HCT116 (cell line): ENCODE data around the gene ALDH4A1.

Experiments
- CTCF ChIP-seq, 3 experiments: fragments of 200-600 bp in 1 of 3; sonication (generic) in 1 of 3; IDR thresholded peaks in 2 of 3; conservative IDR thresholded peaks in 1 of 3; 2 replicates each; pipeline ENCODE4 v1.5.1; 2012 to 2017; ENCODE audit warnings: low read depth in 2 of 3, low read length in 2 of 3, antibody characterized with exemption in 1 of 3, borderline replicate concordance in 1 of 3, control low read depth in 1 of 3, mild to moderate bottlenecking in 1 of 3, mixed read lengths in 1 of 3, mixed run types in 1 of 3, moderate library complexity in 1 of 3; ENCODE audit not compliant: insufficient read depth in 1 of 3
- EZH2 ChIP-seq: fragments of 200-600 bp; sonication (generic); IDR thresholded peaks from 2 replicates; pipeline ENCODE4 v1.6.1; 2017; ENCODE audit warnings: antibody characterized with exemption, mixed run types
- EZH2phosphoT487 ChIP-seq: fragments of 200-600 bp; IDR thresholded peaks from 2 replicates; pipeline ENCODE4 v1.6.1; 2018; ENCODE audit warnings: antibody characterized with exemption, borderline replicate concordance
- MAX ChIP-seq: IDR thresholded peaks from 2 replicates; pipeline ENCODE4 v1.6.1; 2012
- POLR2A ChIP-seq: IDR thresholded peaks from 2 replicates; pipeline ENCODE4 v1.7.0; 2011; ENCODE audit warnings: borderline replicate concordance; ENCODE audit not compliant: insufficient read depth, insufficient read length; ENCODE audit errors: extremely low read depth
- POLR2AphosphoS5 ChIP-seq: IDR thresholded peaks from 2 replicates; pipeline ENCODE4 v1.6.1; 2011; ENCODE audit warnings: mild to moderate bottlenecking, low read depth, low read length, moderate library complexity
- SRF ChIP-seq: IDR thresholded peaks from 2 replicates; pipeline ENCODE4 v1.6.1; 2012; ENCODE audit warnings: low read depth
- YY1 ChIP-seq: IDR thresholded peaks from 2 replicates; pipeline ENCODE4 v1.6.1; 2011; ENCODE audit warnings: low read length, low read depth, moderate library complexity, mild to moderate bottlenecking; ENCODE audit not compliant: insufficient replicate concordance; ENCODE audit errors: extremely low read depth
- ZBTB33 ChIP-seq: IDR thresholded peaks from 2 replicates; pipeline ENCODE4 v1.6.1; 2011; ENCODE audit warnings: mild to moderate bottlenecking, low read length, moderate library complexity; ENCODE audit not compliant: insufficient replicate concordance; ENCODE audit errors: extremely low read depth
- ZNF274 ChIP-seq: fragments of 200-500 bp; sonication (Bioruptor generic); IDR thresholded peaks from 2 replicates; pipeline ENCODE4 v1.6.1; 2014; ENCODE audit warnings: mild to moderate bottlenecking, low read depth, low read length, inconsistent platforms

DNA sequence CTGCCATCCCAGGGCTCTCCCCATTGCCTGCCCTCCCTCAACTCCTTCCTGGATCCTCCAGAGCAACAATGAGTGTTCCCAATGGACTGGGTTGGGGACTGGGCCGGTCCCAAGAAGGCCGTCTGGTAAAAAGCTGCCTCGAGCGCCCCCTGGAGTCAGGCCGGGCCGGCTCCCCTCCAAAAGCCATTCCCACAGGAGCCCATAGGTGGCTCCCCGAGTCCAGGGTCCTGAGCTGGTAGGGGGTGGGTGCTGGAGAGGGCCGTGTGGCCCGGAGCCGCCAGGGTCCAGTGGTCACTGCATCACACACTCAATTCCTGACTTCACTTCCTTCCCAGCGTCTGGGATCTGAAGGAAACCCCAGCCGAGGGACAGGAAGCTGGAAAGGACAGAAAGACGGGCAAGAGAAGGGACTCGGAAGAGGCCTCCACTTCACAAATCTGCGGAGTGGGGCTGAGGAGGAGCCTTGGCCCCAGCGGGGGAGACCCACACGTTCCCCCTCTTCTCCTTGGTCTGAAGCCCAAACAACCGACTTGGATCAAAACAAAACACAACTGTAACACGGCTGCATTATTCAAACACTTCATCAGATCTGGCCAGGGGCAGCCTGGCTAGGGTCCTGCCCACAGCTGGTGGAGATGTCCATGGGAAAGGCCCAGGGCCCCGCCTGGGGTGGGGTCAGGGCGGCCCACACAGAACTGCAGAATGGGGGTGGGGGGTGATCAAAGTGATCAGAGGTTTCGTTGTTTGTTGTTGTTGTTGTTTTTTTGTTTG lies 10.9 kb upstream of the ALDH4A1 start:
- no peak for TF ChIP-seq YY1
- no peak for TF ChIP-seq EZH2phosphoT487
- TF ChIP-seq POLR2A = no peak
- TF ChIP-seq CTCF (IDR thresholded peaks at IDR 0.05 in 2 of 3, conservative IDR thresholded peaks at IDR 0.05 in 1 of 3; ENCODE audit: borderline replicate concordance in 1 of 3, insufficient read depth in 1 of 3, low read depth in 2 of 3, low read length in 2 of 3) = peak; percentile 100
- no peak for TF ChIP-seq POLR2AphosphoS5
- TF ChIP-seq MAX = no peak
- TF ChIP-seq ZNF274 = no peak
- TF ChIP-seq SRF = no peak
- TF ChIP-seq EZH2 = no peak
- TF ChIP-seq ZBTB33 = no peak
